AG10803 (cell line): ENCODE results near the gene MATN4.
A peak's percentile ranks its signal among the peaks of the same experiment; 100 is the strongest.

Experiments
- DNase-seq: peaks from one replicate; pipeline ENCODE4 v3.0.0; 2010; ENCODE audit warnings: low read depth
- H3K4me3 ChIP-seq: 2 replicates; pipeline ENCODE4 v1.5.1; 2011; ENCODE audit warnings: mild to moderate bottlenecking, low read length, control low read depth
- CTCF ChIP-seq: conservative IDR thresholded peaks from 2 replicates; pipeline ENCODE4 v1.5.1; 2011; ENCODE audit warnings: mild to moderate bottlenecking, low read length, control low read depth, inconsistent platforms

Gene MATN4

DNA sequence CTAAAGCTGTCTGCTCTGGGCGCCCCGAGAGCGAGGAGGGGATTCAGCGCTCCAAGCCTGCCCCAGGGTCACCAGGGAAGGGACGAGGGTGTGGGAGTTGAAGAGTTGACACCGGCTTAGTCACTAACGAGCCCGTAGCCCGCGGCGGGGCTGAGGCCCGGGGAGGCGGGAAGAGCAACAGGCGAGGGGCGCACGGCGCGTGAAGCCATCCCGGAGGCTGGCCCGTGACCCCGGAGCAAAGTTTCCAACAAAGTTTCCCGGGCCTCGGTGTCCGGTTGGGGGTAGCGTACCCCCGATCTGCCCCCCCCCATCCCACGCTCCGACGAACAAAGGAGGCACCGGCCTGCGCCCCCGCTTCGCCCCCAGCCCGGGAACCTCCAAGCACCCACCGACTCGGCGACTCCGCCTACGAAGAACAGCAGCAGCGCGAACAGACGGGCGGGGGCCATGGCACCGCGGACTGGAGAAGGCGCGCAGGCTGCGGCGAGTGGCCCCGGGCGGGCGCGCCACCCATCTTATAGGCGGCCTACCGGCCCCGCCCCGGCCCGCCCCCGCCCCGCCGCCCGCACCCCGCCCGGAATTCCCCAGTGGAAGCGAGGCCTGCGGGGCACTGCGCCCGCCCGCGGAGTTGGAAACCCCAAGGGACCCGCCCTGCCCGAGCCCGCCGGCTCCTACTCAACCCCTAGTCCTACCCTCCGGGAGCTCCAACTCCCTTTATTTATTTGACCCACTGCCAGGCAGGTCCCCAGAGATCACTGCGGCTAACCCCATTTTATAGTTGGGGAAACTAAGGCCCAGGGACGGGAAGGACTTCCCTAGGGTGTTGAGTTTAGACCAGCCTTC, 40.1 kb upstream of the MATN4 start, which contains the start of gene SDC4:
Gene SDC4, minus strand, starts transcription at position 489 of the 843 bp plus-strand sequence. Its CDS starts 40 bp downstream, at position 449.
- DNase-seq, result peak; percentile 66
- peak within 1 kb of the TSS; percentile 97 for H3K4me3 ChIP-seq
- no peak for TF ChIP-seq CTCF

DNA sequence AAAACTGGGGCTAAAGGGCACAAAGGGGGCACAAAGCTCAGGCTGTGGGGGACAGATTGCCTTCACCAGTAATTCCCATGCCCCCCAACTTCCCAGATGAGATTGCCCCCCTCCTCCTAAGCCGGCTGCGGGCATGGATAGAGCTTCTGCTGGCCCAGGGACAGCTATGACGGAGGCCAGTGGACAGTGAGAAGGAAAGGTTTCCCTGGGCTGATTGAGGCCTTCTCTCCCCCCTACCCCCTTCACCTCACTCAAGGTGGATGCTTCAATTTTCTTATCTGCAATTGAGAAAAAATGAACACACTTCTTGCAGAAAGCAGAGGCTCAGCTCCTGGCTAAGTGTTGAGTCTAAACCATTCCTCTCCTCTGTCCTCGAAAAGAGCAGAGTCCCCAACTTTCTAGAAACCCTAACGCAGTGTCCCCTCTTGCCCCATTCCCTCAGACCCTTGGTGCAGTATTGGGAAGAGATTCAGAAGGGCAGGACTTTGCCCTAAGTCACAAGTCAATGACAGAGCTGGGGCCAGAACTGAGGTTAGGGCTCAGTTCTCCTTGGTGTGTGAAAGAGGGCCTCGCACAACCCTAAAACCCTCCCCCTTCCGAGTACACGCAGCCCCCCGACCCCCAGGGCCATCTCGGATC, 39.3 kb upstream of the MATN4 start:
- no peak for DNase-seq
- no peak for TF ChIP-seq CTCF
- H3K4me3 ChIP-seq, result peak overlapping the region; percentile 97

GRCh38 chr20:45346851-45347250, 38.8 kb upstream of the MATN4 start:
- no peak for DNase-seq
- no peak for TF ChIP-seq CTCF
- H3K4me3 ChIP-seq, result peak overlapping the region; percentile 97

- peak overlapping the region; percentile 97 for H3K4me3 ChIP-seq
- DNase-seq, result no peak
- TF ChIP-seq CTCF, result no peak
Measured at GRCh38 chr20:45346291-45346718, 38.2 kb upstream of the MATN4 start.

GRCh38 chr20:45345104-45345936, 37.2 kb upstream of the MATN4 start:
- TF ChIP-seq CTCF, result no peak
- no peak for DNase-seq
- peak overlapping the region; percentile 97 for H3K4me3 ChIP-seq

DNA sequence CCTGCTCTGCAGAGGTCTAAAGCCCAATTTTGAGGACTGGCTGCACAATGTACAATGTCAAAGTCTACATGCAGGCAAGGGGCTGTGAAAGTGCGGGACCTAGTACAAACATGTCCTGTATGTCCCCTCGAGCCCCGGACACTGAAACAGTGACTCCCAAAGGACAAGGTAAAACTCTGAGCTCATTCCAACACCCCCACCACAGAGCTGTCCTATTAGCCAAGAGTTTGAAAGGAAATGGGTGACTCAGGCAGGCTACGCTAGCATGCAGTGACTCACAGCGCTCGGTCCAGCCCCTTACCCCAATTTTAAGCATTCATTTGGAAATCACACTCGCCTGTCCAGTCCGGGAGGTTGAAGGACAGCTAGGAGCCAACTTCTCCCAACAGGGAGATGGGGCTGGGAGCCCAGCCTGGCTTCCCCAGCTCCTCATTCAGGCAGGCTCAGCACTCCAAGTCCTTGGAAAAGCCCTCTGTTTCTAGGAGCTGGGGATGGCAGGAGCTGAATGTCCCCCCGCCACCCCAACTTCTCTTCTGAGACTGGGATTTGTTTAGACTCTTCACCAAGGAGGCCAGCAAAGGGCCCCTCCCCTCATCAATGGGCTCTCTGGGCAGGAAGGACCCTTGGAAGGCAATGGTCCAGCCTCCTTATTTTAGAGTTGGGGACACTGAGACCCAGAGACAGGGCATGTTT, 36.2 kb upstream of the MATN4 start:
- no peak for TF ChIP-seq CTCF
- peak overlapping the region; percentile 97 for H3K4me3 ChIP-seq
- DNase-seq, result peak; percentile 86
